ENCODE measurements around the gene CDC16.
"Not testable (repeated sequence)": the region's sequence is repeated elsewhere in the genome, so short reads cannot be mapped to it uniquely, and the experiment has no call there.

CDC16 gene

DNA sequence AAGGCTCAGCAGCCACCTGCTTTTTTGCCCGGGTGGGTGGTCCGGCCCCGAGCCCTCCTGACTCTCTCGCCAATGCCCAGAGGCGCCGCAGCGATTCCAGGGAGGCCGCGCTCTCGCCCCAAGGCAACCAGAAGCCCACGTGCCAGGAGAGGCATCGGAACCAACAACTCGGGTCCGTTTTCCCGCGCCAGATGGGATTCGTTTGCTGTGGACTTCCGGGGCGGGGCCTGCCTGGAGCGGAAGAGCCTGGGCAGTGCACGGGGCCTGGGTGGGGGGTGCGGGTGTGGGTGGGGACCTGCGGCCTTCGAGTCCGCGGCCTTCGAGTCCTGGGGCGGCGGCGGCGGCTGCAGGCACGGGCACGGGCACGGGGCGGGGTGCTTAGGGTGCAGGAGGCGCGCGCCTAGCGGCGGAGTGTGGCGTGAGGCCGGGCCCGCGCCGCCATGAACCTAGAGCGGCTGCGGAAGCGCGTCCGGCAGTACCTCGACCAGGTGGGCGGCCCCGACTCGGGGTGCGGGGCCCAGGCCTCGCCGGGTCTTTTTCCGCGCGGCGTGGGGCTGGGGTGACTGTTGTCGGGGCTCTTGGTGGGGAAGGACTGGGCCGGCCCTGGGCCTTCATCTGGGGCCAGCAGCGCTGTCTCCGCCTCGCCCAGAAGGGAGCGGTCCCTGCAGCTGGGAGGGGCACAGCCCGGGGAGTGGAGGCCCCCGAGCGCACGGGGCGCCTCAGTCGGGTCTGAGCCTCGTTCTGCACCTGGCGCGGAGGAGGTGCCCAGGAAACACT lies at the start of gene CDC16:
Gene CDC16 (plus strand): TSS at position 253 of the 777 bp plus-strand sequence. CDS start 188 bp downstream, at position 441.
- DNase-seq (ENCODE audit: low read depth): peak; percentile 89

DNA sequence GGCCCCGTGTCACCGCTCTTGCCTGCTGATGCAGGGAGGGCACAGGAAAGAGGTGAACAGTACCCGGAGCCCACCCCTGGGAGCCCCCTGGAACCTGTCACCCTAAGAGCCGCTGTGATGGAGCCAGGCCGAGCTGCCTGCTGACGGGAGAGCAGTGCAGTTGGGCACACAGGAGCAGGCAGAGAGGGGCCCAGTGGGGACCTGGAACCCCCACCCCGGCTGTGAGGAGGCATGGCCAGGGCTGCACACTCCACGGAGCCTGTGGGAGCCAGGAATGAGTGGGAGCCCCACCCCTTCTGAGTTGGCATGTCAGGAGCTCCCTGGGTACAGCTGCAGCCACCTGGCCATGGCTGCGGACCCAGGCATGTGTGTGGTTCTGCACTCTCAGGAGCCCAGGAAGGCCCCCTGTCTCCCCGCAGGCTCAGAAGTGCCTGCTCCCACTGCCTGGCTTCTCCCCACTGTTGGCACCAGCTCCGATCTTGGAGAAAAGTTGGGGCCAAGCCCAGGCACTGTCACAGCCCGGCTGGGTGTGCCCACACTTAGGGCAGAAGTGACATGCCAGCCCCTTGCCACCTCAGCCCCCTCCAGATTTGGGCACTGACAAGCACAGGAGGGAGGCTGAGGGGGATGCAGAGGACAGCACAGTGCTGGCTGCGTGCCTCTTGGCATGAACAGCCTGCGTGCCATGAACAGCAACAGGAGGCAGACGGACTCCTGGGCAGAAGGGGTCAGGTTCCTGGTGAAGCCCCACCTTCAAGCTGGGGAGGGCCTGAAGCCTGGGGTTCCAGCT lies 49.3 kb upstream of the CDC16 start:
- DNase-seq (ENCODE audit: low read depth): no peak

- no peak for DNase-seq (ENCODE audit: low read depth)
Observed at GRCh38 chr13:114194853-114195252, 39.8 kb upstream of the CDC16 start.

GRCh38 chr13:114196629-114197028 lies 38.1 kb upstream of the CDC16 start:
- no peak for DNase-seq (ENCODE audit: low read depth)

DNA sequence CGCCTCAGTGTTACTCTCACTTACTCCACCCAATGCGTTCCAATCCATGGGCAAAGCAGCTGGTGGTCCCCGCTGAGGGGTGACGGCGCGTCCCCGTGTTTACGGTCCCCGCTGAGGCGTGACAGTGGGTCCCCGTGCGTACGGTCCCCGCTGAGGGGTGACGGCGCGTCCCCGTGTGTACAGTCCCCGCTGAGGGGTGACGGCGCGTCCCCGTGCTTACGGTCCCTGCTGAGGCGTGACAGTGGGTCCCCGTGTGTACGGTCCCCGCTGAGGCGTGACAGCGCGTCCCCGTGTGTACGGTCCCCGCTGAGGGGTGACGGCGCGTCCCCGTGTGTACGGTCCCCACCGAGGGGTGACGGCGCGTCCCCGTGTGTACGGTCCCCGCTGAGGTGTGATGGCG lies 36.1 kb upstream of the CDC16 start:
- no peak for DNase-seq (ENCODE audit: low read depth)

- not testable (repeated sequence) for DNase-seq (ENCODE audit: low read depth)
Observed at GRCh38 chr13:114199526-114199925, 35.2 kb upstream of the CDC16 start.

- DNase-seq (ENCODE audit: low read depth): no peak
Observed at GRCh38 chr13:114199954-114200353, 34.7 kb upstream of the CDC16 start.

GRCh38 chr13:114200399-114200911 lies 34.2 kb upstream of the CDC16 start:
- peak; percentile 16 for DNase-seq (ENCODE audit: low read depth)

- DNase-seq (ENCODE audit: low read depth): no peak
Observed at GRCh38 chr13:114202581-114202980, 32.1 kb upstream of the CDC16 start.

DNA sequence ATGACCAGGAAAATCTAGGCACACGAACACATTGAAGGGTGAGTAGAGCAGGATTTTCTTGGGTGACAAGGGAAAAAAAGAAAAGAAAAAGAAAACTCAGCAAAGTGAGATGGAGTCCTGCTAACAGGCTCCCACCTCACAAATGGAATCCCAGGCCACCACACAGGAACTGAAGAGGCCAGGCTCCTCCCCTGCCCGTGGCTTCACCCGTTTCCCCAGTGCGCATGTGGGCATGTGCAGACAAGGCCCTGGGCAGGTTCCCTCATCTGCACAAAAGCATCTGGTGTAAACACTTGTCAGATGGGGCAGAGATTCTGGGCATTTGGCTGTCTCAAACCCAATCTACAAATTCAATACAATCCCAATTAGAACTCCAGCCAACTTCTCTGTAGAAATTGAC lies 31.2 kb upstream of the CDC16 start:
- DNase-seq (ENCODE audit: low read depth): no peak

GRCh38 chr13:114204894-114205293 lies 29.8 kb upstream of the CDC16 start:
- no peak for DNase-seq (ENCODE audit: low read depth)

DNA sequence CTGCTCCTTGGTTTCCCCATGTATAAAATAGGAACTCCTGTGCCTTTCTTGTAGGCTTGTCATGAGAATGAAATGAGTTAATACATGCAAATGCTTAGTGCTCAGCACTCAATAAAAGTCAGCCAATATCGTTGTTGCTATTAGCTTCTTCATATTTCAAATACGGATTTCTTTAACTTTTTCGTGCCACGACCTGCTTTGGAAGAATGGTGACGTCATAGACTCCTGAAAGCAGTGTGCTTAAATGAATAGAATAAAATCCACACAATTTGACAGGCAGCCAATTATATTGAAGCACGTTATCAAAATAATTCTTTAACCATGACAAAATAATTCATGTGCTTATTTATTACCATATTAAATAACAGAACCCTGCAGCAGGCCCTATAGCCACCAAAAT lies 26.6 kb upstream of the CDC16 start:
- DNase-seq (ENCODE audit: low read depth): no peak

- DNase-seq (ENCODE audit: low read depth): no peak
Observed at GRCh38 chr13:114211446-114212157, 23.1 kb upstream of the CDC16 start.

DNA sequence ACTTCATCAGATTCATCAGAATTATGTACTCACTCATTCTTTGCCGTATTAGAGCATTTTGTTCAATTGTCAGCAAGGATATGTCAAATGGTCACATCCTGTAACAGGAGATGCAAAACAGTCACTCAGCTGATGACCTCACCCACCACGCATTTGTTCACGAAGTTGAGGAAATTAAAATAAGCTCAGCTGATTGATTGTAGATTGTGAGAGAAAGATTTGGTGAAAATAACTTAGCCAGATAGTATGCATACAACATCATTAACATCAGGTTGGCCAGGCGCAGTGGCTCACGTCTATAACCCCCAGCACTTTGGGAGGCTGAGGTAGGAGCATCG lies 22.6 kb upstream of the CDC16 start:
- peak; percentile 6 for DNase-seq (ENCODE audit: low read depth)

GRCh38 chr13:114213980-114214379 lies 20.7 kb upstream of the CDC16 start:
- DNase-seq (ENCODE audit: low read depth): no peak

GRCh38 chr13:114219392-114219791 lies 15.3 kb upstream of the CDC16 start:
- no peak for DNase-seq (ENCODE audit: low read depth)

GRCh38 chr13:114222461-114222968 lies 12.2 kb upstream of the CDC16 start:
- peak; percentile 55 for DNase-seq (ENCODE audit: low read depth)

DNA sequence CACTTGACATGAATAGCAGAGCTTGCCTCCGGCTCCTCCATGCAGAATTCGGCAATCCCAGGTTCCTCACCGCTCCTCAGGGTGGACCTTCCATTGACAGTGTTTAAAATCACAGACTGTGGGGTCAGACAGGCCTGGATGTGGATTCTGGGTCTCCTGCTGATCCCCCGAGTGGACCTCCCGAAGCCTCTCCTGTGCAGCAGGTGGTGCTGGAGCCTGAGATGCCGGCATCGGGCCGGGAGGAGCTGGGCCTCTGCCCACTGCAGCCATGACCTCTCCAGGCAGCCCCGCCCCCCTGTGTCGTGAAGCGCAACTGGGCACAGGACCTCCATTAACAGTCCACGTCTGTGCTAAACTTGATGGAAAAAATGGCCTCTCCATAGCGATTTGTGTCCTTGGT lies 10.5 kb upstream of the CDC16 start:
- DNase-seq (ENCODE audit: low read depth): no peak

- DNase-seq (ENCODE audit: low read depth): no peak
Observed at GRCh38 chr13:114225610-114226009, 9.1 kb upstream of the CDC16 start.

GRCh38 chr13:114226088-114226487 lies 8.6 kb upstream of the CDC16 start:
- no peak for DNase-seq (ENCODE audit: low read depth)

DNA sequence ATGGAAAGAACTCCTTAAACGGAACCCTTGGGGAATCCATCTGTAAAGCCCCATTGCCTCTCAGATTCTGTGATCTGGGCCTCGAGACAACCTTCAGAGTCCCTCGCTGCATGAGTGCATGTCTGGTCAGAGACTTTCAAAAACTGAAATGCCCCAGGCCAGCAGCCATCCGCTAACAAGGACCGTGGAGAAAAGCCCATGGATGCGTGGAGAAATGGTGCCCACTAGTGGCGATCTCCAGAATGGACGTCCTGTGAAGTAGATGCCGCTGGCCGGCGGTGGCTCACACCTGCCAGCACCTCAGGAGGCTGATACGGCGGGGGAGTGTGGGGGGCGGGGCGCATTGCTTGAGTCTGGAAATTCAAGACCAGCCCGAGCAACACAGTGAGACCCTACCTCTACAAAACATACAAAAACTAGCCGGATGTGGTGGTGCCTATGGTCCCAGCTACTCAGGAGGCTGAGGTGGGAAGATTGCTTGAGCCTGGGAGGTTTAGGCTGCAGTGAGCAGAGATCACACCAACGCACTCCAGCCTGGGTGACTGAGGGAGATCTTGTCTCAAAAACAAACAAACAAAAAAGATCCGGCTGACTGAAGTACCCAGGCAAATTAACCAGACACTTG lies 7.9 kb upstream of the CDC16 start:
- peak; percentile 65 for DNase-seq (ENCODE audit: low read depth)

DNA sequence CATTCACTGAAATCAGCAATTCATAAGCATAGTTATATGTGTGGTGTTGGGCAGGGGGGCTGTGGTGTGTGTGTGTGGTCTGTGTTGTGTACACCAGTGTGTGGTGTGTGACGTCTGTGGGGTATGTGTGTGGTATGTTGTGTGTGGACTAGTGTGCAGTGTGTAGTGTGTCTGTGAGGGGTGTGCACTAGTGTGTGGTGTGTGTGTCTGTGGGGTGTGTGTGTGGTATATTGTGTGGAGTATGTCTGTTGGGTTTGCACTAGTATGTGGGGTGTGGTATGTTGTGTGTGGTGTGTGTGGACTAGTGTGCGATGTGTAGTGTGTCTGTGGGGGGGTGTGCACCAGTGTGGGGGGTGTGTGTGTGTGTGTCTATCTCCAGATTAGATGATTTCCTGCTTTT lies 7.2 kb upstream of the CDC16 start:
- no peak for DNase-seq (ENCODE audit: low read depth)

Data from amniotic epithelial cell (primary cell).